ENCODE data around the gene MRPL33. TPM values are rescaled to one million over a fixed set of nuclear protein-coding genes. Genes with fewer than 3 reads are reported as not detected.

The MRPL33 gene
- total RNA-seq, 4 donors from 2014 or later, result 30.7 to 82.2 (median 56.3) TPM

DNA sequence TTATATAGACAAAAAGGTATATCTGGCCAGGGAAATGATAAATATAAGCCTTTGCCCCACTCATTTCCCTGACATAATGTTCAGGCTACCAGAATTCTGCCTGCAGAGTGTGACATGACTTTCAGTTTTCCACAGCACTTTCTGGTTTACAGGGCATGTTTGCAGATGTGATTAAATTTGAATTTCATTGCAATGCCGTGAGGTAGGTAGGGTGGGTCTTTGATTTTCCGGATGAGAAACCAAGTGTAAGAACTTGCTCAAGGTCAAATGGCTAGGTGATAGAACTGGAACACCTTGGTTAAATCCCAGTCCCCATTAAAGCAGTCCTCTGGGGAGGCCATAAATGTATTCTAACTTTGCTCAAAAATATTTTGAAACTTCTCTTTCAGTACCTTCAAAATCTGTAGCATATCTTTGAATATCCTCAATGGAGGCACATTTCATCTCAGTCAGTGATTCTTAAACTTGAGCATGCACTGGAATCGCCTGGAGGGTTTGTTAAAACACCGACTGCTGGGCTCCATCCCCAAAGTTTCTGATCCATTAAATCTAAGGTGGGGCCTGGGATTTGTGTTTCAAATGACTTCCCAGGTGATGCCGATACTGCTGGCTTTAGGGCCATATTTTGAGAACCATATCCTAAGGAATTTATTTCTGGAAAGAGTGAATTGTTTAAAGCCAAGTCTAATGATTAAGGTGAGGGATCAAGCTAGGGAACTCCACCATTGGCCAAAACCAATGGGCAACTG, 35.0 kb downstream of the MRPL33 start:
- no peaks in the 10 kb centered on the region for H3K27me3 ChIP-seq
- H3K4me1 ChIP-seq, result peaks cover 5% of the 10 kb centered on the region
- TF ChIP-seq POLR2A (IDR thresholded peaks at IDR 0.05), result no peak
- no peak for TF ChIP-seq CTCF (IDR thresholded peaks at IDR 0.05)
- TF ChIP-seq EP300 (IDR thresholded peaks at IDR 0.05), result no peak
- no peak for TF ChIP-seq POLR2AphosphoS5 (IDR thresholded peaks at IDR 0.05)
- 88% methylated on average over 5 of the region's 5 CpGs for WGBS
- DNase-seq (ENCODE audit: low spot score in 2 of 2), result no peak
- no peaks in the 10 kb centered on the region for H3K36me3 ChIP-seq
- no peak overlapping the region for H3K27ac ChIP-seq
- no peaks in the 10 kb centered on the region for H3K9me3 ChIP-seq
- no peak overlapping the region for H3K4me3 ChIP-seq

DNA sequence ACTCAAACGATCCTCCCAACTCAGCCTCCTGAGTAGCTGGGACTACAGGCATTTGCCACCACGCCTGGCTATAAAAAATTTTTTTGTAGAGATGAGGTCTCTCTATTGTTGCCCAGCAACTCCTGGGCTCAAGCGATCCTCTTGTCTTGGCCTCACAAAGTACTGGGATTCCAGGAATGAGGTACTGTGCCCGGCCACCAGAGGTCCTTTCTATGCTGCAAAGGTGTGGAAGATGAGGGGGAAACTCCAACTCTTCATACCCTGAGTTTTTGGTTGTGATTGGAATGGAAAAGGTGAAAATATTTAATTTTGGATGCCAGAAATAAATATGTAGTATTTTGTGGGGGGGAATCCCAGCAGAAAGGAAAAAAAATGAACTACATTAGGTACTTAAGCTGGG, 36.0 kb downstream of the MRPL33 start:
- H3K27me3 ChIP-seq, result no peaks in the 10 kb centered on the region
- no peaks in the 10 kb centered on the region for H3K9me3 ChIP-seq
- WGBS, result 89% methylated on average over 4 of the region's 4 CpGs
- H3K36me3 ChIP-seq, result no peaks in the 10 kb centered on the region
- TF ChIP-seq POLR2AphosphoS5 (IDR thresholded peaks at IDR 0.05) (no peak), CTCF (IDR thresholded peaks at IDR 0.05) (peak; percentile 30 to 40)
- peaks cover 5% of the 10 kb centered on the region for H3K4me1 ChIP-seq
- no peak overlapping the region for H3K4me3 ChIP-seq
- no peak overlapping the region for H3K27ac ChIP-seq
- DNase-seq (ENCODE audit: low spot score in 2 of 2), result no peak

DNA sequence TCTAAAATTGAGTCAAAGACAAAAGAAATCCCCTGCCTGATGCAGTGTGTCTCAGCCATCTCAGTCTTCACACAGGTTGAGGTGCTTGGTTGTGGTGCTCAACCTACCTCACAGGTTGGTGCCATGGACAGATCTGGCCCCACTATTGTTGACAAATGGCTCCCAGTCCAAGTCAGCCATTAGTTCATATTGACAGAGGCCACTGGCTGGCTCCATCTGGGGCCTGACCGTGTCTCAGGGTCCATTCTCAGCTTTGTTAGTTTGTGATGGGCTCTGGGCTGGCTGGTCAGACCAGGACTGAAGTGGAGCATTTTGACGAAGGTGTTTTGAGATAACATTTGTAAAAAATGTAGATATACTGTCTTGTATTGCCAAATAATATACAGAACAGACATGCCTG, 36.9 kb downstream of the MRPL33 start:
- Histone ChIP-seq H3K4me3 (no peak overlapping the region), H3K4me1 (peaks cover 5% of the 10 kb centered on the region), H3K27ac (no peak overlapping the region), H3K27me3 (no peaks in the 10 kb centered on the region), H3K9me3 (no peaks in the 10 kb centered on the region), H3K36me3 (no peaks in the 10 kb centered on the region)
- TF ChIP-seq CTCF (IDR thresholded peaks at IDR 0.05), result no peak
- no peak for TF ChIP-seq POLR2A (IDR thresholded peaks at IDR 0.05)
- no peak for TF ChIP-seq POLR2AphosphoS5 (IDR thresholded peaks at IDR 0.05)
- TF ChIP-seq EP300 (IDR thresholded peaks at IDR 0.05), result no peak
- DNase-seq (ENCODE audit: low spot score in 2 of 2), result no peak
- whole genome bisulfite sequencing, result 95% methylated on average over 2 of the region's 2 CpGs

DNA sequence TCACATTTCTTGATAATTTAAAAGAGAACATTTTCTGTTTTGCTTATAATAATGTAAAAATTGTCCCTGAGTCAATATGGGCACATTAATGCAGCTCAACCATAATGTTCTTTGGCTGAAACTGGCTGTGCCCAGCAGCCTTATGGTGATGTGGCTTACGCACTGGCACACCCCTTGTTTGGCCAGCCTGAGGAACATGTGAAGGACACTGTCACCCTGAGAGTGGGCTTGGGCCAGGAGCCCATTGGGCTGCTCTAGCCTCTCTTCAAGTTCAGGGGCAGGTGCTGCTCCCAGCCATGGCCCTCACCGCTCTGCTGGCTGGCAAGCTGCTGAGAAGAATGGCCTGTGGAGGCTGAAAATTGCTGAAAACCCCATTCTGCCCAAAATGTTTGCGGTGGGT, 37.5 kb downstream of the MRPL33 start:
- no peak overlapping the region for H3K4me3 ChIP-seq
- peaks cover 5% of the 10 kb centered on the region for H3K4me1 ChIP-seq
- no peaks in the 10 kb centered on the region for H3K9me3 ChIP-seq
- TF ChIP-seq POLR2A (IDR thresholded peaks at IDR 0.05) (no peak), CTCF (IDR thresholded peaks at IDR 0.05) (no peak), POLR2AphosphoS5 (IDR thresholded peaks at IDR 0.05) (no peak), EP300 (IDR thresholded peaks at IDR 0.05) (no peak)
- H3K27ac ChIP-seq, result no peak overlapping the region
- DNase-seq (ENCODE audit: low spot score in 2 of 2), result no peak
- 94% methylated on average over 3 of the region's 3 CpGs for WGBS
- no peaks in the 10 kb centered on the region for H3K27me3 ChIP-seq
- H3K36me3 ChIP-seq, result no peaks in the 10 kb centered on the region

- H3K36me3 ChIP-seq, result no peaks in the 10 kb centered on the region
- no peak overlapping the region for H3K4me3 ChIP-seq
- H3K9me3 ChIP-seq, result no peaks in the 10 kb centered on the region
- H3K27me3 ChIP-seq, result no peaks in the 10 kb centered on the region
- no peak for DNase-seq (ENCODE audit: low spot score in 2 of 2)
- TF ChIP-seq POLR2A (IDR thresholded peaks at IDR 0.05) (no peak), EP300 (IDR thresholded peaks at IDR 0.05) (no peak), POLR2AphosphoS5 (IDR thresholded peaks at IDR 0.05) (no peak), CTCF (IDR thresholded peaks at IDR 0.05) (no peak)
- 50% methylated on average over 3 of the region's 3 CpGs for WGBS
- H3K4me1 ChIP-seq, result peaks cover 5% of the 10 kb centered on the region
- no peak overlapping the region for H3K27ac ChIP-seq
Observed at GRCh38 chr2:27809761-27810241, 38.3 kb downstream of the MRPL33 start.
